GM13976 (cell line): ENCODE data around the gene VPS4A.
"Not testable (repeated sequence)": the region's sequence is repeated elsewhere in the genome, so short reads cannot be mapped to it uniquely, and the experiment has no call there.

Experiments
- DNase-seq: peaks from one replicate; pipeline ENCODE4 v3.0.0; 2012; ENCODE audit warnings: low spot score
- in situ Hi-C: fragments of 300-500 bp; cut with MboI; formaldehyde crosslinking; loops from one replicate; pipeline ENCODE4 v1.12.0; 2022; ENCODE audit warnings: low sequenced_read_pairs, mixed read lengths, inconsistent platforms; ENCODE audit not compliant: unreplicated experiment
- TF ChIP-seq, protein P1 (sequence below): IDR thresholded peaks from 2 replicates; pipeline ENCODE4 v1.5.1; 2012; ENCODE audit warnings: borderline replicate concordance, mild to moderate bottlenecking; ENCODE audit not compliant: insufficient read depth; ENCODE audit errors: extremely low read depth, missing control alignments, control extremely low read depth

The VPS4A gene

GRCh38 chr16:69350536-69351133, 39.5 kb downstream of the VPS4A start:
- no peak for DNase-seq
- TF ChIP-seq, protein P1, sequence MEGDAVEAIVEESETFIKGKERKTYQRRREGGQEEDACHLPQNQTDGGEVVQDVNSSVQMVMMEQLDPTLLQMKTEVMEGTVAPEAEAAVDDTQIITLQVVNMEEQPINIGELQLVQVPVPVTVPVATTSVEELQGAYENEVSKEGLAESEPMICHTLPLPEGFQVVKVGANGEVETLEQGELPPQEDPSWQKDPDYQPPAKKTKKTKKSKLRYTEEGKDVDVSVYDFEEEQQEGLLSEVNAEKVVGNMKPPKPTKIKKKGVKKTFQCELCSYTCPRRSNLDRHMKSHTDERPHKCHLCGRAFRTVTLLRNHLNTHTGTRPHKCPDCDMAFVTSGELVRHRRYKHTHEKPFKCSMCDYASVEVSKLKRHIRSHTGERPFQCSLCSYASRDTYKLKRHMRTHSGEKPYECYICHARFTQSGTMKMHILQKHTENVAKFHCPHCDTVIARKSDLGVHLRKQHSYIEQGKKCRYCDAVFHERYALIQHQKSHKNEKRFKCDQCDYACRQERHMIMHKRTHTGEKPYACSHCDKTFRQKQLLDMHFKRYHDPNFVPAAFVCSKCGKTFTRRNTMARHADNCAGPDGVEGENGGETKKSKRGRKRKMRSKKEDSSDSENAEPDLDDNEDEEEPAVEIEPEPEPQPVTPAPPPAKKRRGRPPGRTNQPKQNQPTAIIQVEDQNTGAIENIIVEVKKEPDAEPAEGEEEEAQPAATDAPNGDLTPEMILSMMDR, result no peak
- in situ Hi-C loops, result no loop called here

GRCh38 chr16:69351309-69352027, 40.3 kb downstream of the VPS4A start, which contains the start of gene TMED6:
Gene TMED6, minus strand, starts transcription at chr16:69351786. Its CDS starts 33 bp downstream, at chr16:69351753.
- TF ChIP-seq, protein P1, result no peak
- in situ Hi-C loops, result no loop called here
- DNase-seq, result no peak

GRCh38 chr16:69360070-69360469, 48.9 kb downstream of the VPS4A start:
- in situ Hi-C loops, DNase-seq: not testable (repeated sequence)

GRCh38 chr16:69363281-69363717, 52.1 kb downstream of the VPS4A start:
- no peak for DNase-seq
- in situ Hi-C loops, result no loop called here
- TF ChIP-seq, protein P1, result no peak

GRCh38 chr16:69364088-69364487, 52.9 kb downstream of the VPS4A start:
- TF ChIP-seq, protein P1, result no peak
- no peak for DNase-seq
- in situ Hi-C loops, result no loop called here

DNA sequence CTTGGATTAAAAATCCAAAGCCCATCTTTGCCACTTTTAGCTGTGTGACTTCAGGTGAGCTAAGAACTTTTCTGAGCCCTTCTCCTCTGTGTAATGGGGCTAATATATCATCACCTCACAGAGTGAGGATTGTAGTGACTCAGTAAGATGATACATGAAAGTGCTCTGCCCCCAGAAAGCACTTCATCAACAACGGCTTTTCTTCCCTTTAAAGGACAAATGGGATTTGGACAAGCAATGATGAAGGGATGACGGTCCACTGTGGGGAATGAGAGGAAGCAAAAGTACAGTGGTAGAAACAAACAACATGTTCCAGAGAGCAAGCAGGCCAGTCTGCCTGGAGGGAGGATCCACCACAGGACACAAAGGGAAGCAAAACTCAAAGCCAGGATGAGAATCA, 54.8 kb downstream of the VPS4A start:
- no peak for DNase-seq
- in situ Hi-C loops, result no loop called here

More for the DNA sequence above, 54.8 kb downstream of the VPS4A start:
- TF ChIP-seq, protein P1, result no peak
